ENCODE measurements around the gene LACRT. TPM values are rescaled to one million over a fixed set of nuclear protein-coding genes. Genes with fewer than 3 reads are reported as not detected.

The LACRT gene
- polyA plus RNA-seq, 1 donor (not counting 4 experiments of a cell fraction or from before 2014, with no cell fraction given), result not detected

GRCh38 chr12:54584128-54584527 lies 50.6 kb downstream of the LACRT start:
- dilution Hi-C loops (cut with MboI; ENCODE audit: extremely low pct_ligation_motif_present, low sequenced_read_pairs), result no loop called here
- Histone ChIP-seq H3K27ac (ENCODE audit: control insufficient read depth, insufficient read depth, low read length) (no peak overlapping the region), H4K20me1 (ENCODE audit: control insufficient read depth, extremely low read depth, insufficient read depth, low read length) (no peaks in the 10 kb centered on the region), H2AFZ (ENCODE audit: control insufficient read depth, low read length) (no peak overlapping the region), H3K79me2 (ENCODE audit: control insufficient read depth, insufficient read depth, low read length) (no peaks in the 10 kb centered on the region), H3K9ac (ENCODE audit: control insufficient read depth, extremely low read depth, insufficient read depth, low read length) (no peak overlapping the region), H3K4me3 (ENCODE audit: control insufficient read depth in 2 of 3, extremely low read depth in 1 of 3, insufficient read depth in 2 of 3, low read depth in 1 of 3, low read length in 3 of 3) (no peak overlapping the region), H3K36me3 (ENCODE audit: control insufficient read depth in 2 of 2, extremely low read depth in 1 of 2, insufficient read depth in 2 of 2, low read length in 2 of 2) (no peaks in the 10 kb centered on the region), H3K4me2 (ENCODE audit: control insufficient read depth, extremely low read depth, insufficient read depth, low read depth, low read length) (no peak overlapping the region), H3K9me3 (ENCODE audit: control insufficient read depth, low read depth, low read length) (no peaks in the 10 kb centered on the region), H3K4me1 (ENCODE audit: control insufficient read depth, extremely low read depth, insufficient read depth, low read length) (no peaks in the 10 kb centered on the region), H3K27me3 (ENCODE audit: control insufficient read depth, extremely low read depth, insufficient read depth, low read length) (peaks cover 34% of the 10 kb centered on the region), H3K9me1 (ENCODE audit: control insufficient read depth, extremely low read depth, insufficient read depth, low read length) (no peaks in the 10 kb centered on the region)
- TF ChIP-seq CTCF (optimal IDR thresholded peaks at IDR 0.05 in 1 of 3, IDR thresholded peaks at IDR 0.05 in 1 of 3, conservative IDR thresholded peaks at IDR 0.05 in 1 of 3; ENCODE audit: extremely low read depth in 1 of 3, insufficient read depth in 2 of 3, low read length in 3 of 3), result no peak
- no peak for TF ChIP-seq EZH2 (IDR thresholded peaks at IDR 0.05; ENCODE audit: low read length)
- DNase-seq (ENCODE audit: low read depth, low spot score) (no peak), FAIRE-seq (no peak)

GRCh38 chr12:54583726-54584125 lies 51.0 kb downstream of the LACRT start:
- no peak for DNase-seq (ENCODE audit: low read depth, low spot score)
- peaks cover 30% of the 10 kb centered on the region for H3K27me3 ChIP-seq (ENCODE audit: control insufficient read depth, extremely low read depth, insufficient read depth, low read length)
- FAIRE-seq, result no peak

More at GRCh38 chr12:54583726-54584125, 51.0 kb downstream of the LACRT start:
- H2AFZ ChIP-seq (ENCODE audit: control insufficient read depth, low read length), result no peak overlapping the region
- dilution Hi-C loops (cut with MboI; ENCODE audit: extremely low pct_ligation_motif_present, low sequenced_read_pairs), result no loop called here
- no peak for TF ChIP-seq CTCF (optimal IDR thresholded peaks at IDR 0.05 in 1 of 3, IDR thresholded peaks at IDR 0.05 in 1 of 3, conservative IDR thresholded peaks at IDR 0.05 in 1 of 3; ENCODE audit: extremely low read depth in 1 of 3, insufficient read depth in 2 of 3, low read length in 3 of 3)
- TF ChIP-seq EZH2 (IDR thresholded peaks at IDR 0.05; ENCODE audit: low read length), result no peak
- H4K20me1 ChIP-seq (ENCODE audit: control insufficient read depth, extremely low read depth, insufficient read depth, low read length), result no peaks in the 10 kb centered on the region
- no peaks in the 10 kb centered on the region for H3K4me1 ChIP-seq (ENCODE audit: control insufficient read depth, extremely low read depth, insufficient read depth, low read length)
- no peaks in the 10 kb centered on the region for H3K79me2 ChIP-seq (ENCODE audit: control insufficient read depth, insufficient read depth, low read length)
- H3K9me1 ChIP-seq (ENCODE audit: control insufficient read depth, extremely low read depth, insufficient read depth, low read length), result no peaks in the 10 kb centered on the region
- no peak overlapping the region for H3K9ac ChIP-seq (ENCODE audit: control insufficient read depth, extremely low read depth, insufficient read depth, low read length)
- no peaks in the 10 kb centered on the region for H3K36me3 ChIP-seq (ENCODE audit: control insufficient read depth in 2 of 2, extremely low read depth in 1 of 2, insufficient read depth in 2 of 2, low read length in 2 of 2)
- no peaks in the 10 kb centered on the region for H3K9me3 ChIP-seq (ENCODE audit: control insufficient read depth, low read depth, low read length)
- no peak overlapping the region for H3K4me3 ChIP-seq (ENCODE audit: control insufficient read depth in 2 of 3, extremely low read depth in 1 of 3, insufficient read depth in 2 of 3, low read depth in 1 of 3, low read length in 3 of 3)
- no peak overlapping the region for H3K4me2 ChIP-seq (ENCODE audit: control insufficient read depth, extremely low read depth, insufficient read depth, low read depth, low read length)
- no peak overlapping the region for H3K27ac ChIP-seq (ENCODE audit: control insufficient read depth, insufficient read depth, low read length)

All from keratinocyte (primary cell).